Activated CD8-positive, alpha-beta memory T cell treated with anti-CD3 and anti-CD28 coated beads for 4 hours (primary cell): ENCODE results near the gene CFAP107.
"Not testable (repeated sequence)": the region's sequence is repeated elsewhere in the genome, so short reads cannot be mapped to it uniquely, and the experiment has no call there.

Source experiments
- DNase-seq, 2 donors: peaks; one replicate each; pipeline ENCODE4 v3.0.0-alpha.2; 2020; ENCODE audit warnings: low read depth in 2 of 2

The CFAP107 gene, protein sequence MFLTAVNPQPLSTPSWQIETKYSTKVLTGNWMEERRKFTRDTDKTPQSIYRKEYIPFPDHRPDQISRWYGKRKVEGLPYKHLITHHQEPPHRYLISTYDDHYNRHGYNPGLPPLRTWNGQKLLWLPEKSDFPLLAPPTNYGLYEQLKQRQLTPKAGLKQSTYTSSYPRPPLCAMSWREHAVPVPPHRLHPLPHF

DNA sequence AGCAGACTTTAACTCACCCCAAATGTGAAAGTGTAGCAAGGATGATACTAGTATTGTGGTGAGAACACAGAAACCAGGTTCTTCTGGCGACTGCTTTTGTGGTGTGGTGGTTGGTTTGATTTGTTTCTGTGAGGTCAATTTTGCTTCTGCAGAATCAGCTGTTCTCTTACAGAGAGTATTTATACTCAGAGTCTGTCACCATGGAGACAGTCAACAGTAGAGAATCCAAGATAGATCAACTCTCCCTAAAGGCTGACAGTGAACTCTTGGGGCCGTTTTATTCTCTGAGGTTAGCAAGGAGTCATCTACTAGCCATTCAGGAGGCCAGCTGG, at the start of gene CFAP107:
Gene CFAP107, plus strand, starts transcription at position 209 of the 332 bp plus-strand sequence. CDS start 231 bp downstream, outside the sequence.
- no peak for DNase-seq

DNA sequence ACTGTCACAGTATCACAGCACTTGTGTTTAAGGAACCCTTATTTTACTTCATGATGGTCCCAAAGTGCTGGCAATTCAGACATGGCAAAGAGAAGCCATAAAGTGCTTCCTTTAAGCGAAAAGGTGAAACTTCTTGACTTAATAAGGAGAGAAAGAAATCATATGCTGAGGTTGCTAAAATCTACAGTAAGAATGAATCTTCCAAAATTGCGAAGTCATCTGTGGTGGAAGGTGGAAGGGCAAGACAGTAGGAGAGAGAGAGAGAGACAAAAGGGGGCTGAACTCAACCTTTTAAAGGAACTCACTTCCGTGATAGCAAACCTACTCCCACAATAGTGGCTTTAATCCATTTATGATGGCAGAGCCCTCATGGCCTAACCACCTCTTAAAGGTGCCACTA, 49.3 kb upstream of the CFAP107 start:
- no peak for DNase-seq

DNA sequence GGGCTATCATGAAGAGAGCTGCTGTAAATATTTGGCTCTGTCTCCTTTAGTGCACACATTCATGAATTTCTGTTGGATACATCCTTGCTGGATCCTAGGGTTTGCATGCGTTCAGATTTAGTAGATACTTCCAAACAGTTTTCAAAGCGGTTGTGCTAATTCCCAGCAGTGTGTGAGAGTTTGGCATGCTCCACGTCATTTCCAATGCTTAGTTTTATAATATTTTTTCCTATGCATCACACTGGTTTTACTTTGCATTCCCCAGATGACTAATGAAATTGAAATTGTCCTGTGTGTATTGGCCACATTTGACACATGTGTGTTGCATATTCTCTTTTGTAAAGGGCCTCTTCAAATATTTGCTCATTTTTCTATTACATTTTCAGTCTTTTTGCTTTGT, 48.6 kb upstream of the CFAP107 start:
- DNase-seq, result no peak

DNA sequence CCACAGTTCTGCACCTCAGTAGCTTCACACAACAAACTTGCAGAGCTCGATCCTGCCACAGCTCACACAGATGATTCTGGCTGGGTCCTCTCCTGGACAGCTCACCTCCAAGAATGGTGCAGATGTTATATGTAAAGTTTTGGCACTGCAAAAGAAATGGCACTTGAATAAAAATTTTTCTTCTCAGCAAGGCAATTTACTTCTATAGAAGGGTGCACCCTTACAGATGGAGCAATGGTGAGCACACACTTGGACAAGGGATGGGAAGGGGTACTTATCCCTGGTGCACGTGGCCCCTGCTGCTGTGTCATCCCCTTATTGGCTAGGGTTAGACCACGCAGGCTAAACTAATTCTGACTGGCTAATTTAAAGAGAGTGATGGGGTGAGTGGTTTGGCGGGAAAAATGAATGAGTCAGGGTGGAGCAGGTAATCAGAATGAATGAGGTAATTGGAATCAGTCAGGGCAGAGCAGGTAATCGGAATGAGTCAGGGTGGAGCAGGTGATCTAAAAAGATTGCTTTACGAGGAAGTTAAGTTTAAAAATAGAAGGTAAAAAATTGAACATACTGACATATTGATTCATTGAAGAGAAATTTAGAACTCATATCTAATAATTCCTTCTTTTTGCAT, 42.1 kb upstream of the CFAP107 start:
- no peak for DNase-seq

DNA sequence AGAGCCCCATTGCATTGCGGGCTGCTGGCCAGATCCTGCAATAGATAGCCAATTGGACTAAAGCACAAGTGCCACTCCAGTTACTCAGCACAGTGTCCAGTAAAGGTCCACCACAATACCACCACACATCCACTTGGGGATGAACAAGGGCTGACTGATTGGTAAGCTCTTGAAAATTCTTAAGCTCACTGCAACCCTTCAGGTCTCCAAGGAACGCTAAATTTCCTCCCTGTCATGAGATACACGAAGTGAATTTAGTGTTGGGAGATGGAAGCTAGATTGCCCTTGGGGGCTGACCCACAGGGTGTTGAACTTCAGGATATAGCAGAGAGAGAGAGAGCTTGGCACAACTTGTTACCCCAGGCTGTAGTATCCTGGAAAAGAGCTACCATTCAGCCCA, 39.9 kb upstream of the CFAP107 start:
- no peak for DNase-seq

DNA sequence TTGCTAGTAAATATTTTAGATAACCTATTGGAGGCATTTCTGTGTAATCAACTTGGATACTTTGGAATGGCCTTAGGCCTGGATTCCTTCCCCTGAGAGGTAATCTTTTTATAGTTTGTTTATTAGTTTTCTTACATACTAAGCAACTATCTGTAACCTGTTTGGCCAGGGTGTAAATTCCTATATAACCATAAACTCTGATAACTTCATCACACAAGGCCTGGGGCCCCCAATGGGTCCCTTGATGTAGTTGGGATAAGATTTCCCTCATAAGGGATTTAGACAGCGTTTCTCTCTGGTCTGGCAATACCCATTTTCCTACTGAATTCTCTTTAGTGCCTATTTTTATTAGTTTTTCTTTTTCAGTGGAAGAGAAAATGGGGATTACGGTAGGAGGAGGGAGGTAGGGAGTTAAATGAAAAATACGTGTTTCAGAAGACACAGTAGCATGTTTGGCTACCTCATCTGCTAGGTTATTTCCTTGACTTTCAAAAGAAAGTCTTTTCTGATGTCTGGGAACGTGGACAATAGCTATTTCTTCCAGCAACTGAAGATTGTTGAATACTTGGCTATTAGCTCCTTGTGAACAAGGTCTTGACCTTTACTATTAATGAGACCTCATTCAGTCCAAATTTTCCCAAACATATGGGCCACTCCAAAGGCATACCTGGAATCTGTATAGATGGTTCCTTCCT, 37.5 kb upstream of the CFAP107 start:
- DNase-seq, result no peak

DNA sequence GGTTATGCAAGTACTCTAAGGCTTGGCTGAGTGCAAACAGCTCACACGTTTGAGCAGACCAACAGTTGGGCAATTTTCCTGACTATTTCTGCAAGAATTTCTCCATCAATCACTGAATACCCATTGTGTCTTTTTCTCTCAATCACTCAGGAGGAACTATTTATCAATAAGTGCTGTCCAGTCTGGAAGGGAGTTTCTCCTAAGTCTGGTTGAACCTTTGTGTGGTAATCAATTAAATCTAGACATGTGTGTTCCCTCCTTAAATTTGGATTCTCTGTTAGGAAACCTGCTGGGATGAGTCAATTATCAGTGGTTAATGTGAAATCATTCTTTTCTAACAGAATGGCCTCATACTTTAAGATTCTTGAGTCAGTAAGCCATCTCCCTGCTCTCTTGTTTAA, 36.9 kb upstream of the CFAP107 start:
- no peak for DNase-seq

DNA sequence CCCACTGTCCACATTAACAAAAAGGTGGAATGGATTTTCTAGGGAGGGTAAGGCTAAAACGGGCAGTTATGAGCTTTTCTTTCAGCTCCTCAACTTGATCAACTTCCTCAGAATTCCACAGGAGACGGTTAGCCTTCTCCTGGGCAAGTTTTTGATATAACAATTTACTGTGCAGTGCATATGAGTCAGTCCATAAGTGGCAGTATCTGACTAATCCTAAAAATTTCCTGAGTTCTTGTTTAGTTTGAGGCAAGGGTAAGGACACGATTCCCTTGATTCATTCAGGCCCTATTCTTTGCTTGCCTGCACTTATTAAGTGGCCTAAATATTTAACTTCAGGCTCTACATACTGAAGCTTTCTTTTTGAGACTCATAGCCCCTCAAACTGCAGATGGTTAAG, 36.3 kb upstream of the CFAP107 start:
- DNase-seq, result no peak

DNA sequence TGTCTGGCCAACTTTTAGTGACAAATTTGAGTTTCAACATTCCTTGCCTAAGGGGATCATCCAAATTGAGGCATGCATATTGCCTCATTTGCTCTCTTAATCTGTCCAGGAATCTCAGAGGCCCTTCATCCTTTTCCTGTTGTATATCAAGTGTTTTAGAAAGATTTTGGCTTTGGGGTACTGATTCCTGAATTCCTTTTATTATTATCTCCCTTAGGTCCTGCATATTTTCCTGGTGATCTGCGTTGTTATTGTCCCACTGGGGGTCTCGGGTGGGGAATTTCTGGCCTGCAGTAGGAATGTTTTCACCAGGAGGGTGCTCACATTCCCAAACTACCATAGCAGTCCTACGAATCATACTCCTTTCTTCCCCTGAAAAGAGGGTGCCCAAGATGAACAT, 34.5 kb upstream of the CFAP107 start:
- DNase-seq, result no peak

DNA sequence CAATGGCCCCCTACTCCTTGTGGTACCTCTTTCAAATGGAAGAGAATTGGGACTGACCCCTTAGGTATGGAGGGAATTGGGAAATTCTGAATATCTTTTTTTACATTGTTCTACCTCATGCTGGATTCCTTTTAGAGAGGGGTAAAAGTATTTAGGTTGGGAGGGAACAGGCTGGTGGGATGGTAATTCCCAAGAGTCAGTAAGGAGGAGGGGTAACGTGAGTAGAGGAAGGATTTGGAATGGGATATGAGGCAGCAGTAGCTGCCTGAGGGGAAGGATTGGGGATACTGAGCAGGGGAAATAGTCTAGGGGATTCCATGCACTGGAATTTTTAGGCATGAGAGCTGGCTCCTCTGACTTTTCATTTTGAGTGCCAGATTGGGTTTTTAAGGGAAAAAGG, 33.9 kb upstream of the CFAP107 start:
- DNase-seq, result no peak

DNA sequence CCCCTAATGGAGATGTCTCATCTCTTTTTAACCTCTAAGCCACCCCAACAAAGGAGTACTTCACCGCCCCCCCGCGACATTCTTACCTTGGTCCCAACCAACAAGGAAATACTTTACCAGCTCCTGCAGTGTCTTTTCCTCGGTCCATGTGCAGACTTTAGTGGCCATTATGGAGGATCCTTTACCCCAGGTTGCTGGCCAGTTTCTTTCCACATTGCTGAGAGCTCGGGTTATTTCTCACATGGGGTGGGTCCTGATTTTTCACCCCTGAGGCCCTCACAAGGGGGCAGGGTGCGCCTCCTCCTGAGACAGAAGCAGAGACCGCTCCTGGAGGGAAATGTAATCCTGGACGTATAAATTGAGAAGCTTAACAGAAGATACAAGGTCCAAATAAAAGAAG, 33.1 kb upstream of the CFAP107 start:
- no peak for DNase-seq

DNA sequence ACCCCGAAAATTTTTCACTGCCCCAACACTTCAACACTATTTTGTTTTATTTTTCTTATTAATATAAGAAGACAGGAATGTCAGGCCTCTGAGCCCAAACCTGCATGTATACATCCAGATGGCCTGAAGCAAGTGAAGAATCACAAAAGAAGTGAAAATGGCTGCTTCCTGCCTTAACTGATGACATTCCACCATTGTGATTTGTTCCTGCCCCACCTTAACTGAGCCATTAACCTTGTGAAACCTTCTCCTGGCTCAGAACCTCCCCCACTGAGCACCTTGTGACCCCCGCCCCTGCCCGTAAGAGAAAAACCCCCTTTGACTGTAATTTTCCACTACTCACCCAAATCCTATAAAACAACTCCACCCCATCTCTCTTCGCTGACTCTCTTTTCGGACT, 32.3 kb upstream of the CFAP107 start:
- DNase-seq, result not testable (repeated sequence)

DNA sequence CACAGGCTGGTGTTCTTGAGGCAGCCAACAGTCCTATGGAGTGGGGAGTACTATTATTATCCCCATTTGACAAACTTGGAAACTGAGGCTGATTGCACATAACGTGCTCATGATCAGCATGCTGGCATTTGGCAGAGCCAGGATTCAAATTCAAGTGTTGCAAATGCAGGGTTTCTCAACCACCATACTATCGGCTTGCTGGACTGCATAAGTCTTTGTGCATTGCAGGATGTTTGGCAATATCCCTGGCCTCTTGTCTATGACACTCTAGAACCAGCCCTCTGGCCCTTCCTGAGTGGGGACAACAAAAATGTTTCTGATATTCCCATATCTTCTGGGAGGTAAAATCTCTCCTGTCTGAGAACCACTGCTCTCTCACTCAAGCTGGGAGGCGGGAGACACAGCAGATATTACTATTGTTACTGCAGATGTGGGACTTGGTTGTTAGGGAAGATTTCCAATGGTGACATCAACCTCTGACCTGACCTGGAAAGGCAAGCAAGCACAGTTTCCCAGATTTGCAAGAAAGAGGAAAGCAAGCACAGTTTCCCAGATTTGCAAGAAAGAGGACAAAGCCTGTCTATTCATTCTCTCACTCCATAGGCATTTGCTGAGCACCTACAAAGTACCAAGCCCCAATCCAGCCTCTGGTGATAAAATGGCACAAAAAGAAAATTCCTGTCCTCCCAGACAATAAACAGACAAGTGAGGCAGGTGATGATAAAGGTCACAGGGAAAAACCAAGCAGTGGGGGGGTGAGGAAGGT, 31.1 kb upstream of the CFAP107 start:
- DNase-seq, result no peak

DNA sequence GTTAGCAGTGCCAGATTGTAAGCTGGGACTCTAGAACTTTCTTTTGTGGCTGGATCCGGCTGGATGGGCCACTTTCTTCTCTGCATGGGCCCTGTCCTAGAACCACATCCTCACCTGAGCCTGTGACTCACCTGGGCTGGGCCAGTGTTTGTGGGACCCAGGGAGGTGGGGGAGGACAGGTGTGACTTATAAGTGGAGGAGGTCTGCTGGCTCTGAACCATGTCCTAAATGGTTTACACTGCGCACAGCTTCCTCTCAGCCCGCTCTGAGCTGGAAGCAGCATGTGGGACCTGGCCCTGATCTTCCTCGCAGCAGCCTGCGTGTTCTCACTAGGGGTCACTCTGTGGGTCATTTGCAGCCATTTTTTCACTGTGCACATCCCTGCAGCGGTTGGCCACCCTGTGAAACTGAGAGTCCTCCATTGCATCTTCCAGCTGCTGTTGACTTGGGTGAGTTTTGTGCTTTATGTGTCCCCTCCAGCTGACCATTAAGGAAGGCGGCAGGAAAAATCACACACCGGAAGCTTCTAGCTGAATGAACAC, 30.0 kb upstream of the CFAP107 start, which contains the start of gene AADACL3:
Gene AADACL3, plus strand, starts transcription at position 215 of the 542 bp plus-strand sequence. Its CDS starts 67 bp downstream, at position 282.
- DNase-seq, result no peak

DNA sequence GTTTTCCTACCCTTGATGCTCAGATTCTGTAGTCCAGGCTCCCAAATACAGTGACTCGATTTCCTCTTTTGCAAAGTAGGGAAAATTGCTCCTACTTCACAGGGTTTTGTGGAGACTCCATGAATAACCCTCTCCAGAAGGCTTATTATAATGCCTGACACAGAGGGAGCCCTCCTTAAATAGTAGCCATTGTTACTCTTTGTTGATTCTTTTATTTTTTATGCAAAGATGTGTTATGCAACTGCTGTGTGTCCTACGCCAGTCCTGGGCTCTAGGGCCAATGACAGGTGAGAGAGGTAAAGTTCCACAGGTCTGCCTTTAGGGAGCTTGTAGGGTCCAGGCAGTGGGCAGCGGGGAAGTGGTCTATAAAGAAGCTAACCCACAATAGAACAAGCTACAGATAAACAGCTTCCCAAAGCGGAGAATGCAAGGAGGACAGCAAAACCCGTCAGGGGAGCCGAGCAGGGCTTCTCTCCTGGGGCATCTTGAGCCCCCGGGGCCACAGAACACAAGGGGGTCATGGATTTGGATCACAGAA, 28.6 kb upstream of the CFAP107 start:
- DNase-seq, result no peak

DNA sequence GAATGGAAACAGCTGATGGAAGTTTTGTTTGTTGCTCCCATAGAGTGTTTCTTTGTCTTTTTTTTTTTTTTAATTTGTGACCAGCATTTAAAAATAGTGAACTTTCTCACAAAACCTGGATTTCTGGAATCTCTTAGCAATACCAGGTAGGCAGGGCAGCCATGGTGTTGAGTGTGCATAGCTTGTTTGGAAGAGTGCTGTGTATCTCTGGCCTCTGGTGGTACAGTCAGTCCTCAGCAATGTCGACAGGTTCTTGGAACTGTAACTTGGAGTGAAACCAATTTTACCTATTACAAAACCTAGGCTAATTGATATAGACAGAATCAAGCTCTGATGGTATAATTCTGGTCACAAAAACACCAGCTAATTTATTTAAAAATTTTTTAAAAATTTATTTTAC, 23.4 kb upstream of the CFAP107 start:
- no peak for DNase-seq

DNA sequence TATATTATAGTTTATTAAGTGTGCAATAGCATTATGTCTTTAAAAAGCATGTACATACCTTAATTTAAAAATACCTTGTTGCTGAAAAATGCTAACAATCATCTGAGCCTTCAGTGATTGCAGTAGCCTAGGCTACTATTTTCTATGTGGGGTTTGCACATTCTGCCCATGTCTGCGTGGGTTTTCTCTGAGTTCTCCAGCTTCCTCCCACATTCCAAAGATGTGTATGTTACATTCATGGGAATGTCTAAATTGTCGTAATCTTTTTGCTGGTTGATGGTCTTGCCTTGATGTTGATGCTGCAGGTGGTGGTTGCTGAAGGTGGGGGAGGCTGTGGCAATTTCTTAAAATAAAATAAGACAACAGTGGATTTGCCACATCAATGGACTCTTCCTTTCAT, 17.6 kb upstream of the CFAP107 start:
- no peak for DNase-seq

DNA sequence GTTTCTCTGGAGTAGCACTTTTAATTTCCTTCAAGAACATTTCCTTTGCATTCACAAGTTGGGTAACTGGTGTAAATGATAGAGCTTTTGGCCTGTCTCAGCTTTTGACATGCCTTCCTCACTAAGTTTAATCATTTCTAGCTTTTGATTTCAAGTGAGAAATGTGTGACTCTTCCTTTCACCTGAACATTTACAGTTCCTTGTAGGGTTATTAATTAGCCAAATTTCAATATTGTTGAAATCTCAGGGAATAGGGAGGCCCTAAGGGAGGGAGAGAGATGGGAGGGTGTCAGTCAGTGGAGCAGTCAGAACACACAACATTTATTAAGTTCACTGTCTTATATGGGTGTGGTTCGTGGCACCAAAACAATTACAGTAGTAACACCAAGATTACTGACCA, 15.8 kb upstream of the CFAP107 start:
- no peak for DNase-seq

DNA sequence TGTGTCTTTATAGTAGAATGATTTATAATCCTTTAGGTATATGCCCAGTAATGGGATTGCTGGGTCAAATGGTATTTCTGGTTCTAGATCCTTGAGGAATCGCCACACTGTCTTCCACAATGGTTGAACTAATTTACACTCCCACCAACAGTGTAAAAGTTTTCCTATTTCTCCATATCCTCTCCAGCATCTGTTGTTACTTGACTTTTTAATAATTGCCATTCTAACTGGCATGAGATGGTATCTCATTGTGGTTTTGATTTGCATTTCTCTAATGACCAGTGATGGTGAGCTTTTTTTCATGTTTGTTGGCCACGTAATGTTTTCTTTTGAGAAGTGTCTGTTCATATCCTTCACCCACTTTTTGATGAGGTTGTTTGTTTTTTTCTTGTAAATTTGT, 14.9 kb upstream of the CFAP107 start:
- DNase-seq, result not testable (repeated sequence)

DNA sequence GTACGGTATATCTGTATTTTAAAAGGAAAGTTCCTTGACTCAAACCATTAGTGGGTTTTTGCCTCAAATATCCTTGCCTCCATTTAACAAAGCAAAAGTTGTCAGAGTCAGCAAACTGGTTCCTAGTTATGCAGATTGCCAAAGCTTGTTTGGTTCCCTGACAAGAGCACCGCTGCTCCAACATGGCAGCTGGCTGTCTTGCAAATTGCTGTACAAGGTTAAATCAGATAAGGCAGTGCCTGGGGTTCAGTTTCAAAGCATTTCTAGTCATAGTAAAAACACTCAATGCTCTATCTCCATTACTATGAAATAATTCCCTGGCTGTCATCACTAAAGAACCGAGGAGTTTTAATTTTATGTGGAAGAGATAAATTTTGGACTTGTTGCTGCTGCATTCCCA, 11.3 kb upstream of the CFAP107 start:
- no peak for DNase-seq

DNA sequence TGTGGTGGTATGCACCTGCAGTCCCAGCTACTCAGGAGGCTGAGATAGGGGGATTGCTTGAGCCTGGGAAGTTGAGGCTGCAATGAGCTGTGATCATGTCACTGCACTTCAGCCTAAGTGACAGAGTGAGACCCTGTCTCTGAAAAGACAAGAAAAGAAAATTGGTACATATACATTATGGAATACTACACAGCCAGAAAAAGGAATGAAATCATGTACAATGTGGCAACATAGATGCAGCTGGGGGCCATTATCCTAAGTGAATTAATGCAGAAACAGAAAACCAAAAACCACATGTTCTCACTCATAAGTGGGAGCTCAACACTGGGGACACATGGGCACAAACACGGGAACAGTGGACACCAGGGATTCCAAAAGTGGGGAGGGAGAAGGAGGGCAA, 7.1 kb upstream of the CFAP107 start:
- no peak for DNase-seq

DNA sequence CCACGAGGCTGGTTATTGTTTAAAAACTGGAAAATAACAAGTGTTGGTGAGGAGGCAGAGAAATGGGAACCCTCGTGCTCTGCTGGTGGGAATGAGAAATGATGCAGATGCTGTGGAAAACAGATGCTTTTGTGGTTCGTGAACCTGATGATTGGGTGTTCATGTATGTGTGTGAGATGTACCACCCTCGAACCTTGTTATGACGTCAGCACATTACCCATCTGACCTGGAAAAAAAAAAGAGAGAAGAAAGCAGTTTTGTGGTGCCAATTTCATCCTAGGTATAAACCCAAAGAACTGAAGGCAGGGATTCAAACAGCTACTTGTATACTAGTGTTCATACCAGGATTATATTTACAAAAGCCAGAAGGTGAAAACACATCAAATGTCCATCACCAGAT, 6.4 kb upstream of the CFAP107 start:
- no peak for DNase-seq
